DOHH2 (cell line): ENCODE data around the gene CMAS.

Source experiments
- CTCF ChIP-seq: fragments of 200-600 bp; sonication (generic); IDR thresholded peaks from one replicate; pipeline ENCODE4 v1.5.1; 2014; ENCODE audit warnings: antibody characterized with exemption, mild to moderate bottlenecking, low read depth, low read length; ENCODE audit not compliant: poor library complexity, severe bottlenecking
- EZH2phosphoT487 ChIP-seq: fragments of 200-600 bp; sonication (generic); IDR thresholded peaks from 2 replicates; pipeline ENCODE4 v1.6.1; 2017; ENCODE audit warnings: borderline replicate concordance, mild to moderate bottlenecking, antibody characterized with exemption, low read length, moderate library complexity, mixed read lengths

- TF ChIP-seq CTCF: no peak
- TF ChIP-seq EZH2phosphoT487: no peak
Observed at GRCh38 chr12:22002430-22002829, 43.6 kb upstream of the CMAS start.
